Cerebellar cortex (tissue), 1 donor: ENCODE results near the gene COL4A3.
"Not testable (repeated sequence)": the region's sequence is repeated elsewhere in the genome, so short reads cannot be mapped to it uniquely, and the experiment has no call there.

Source experiments
- DNase-seq: peaks from one replicate; pipeline ENCODE4 v3.0.0-alpha.2; 2015; ENCODE audit warnings: low spot score

Gene COL4A3

DNA sequence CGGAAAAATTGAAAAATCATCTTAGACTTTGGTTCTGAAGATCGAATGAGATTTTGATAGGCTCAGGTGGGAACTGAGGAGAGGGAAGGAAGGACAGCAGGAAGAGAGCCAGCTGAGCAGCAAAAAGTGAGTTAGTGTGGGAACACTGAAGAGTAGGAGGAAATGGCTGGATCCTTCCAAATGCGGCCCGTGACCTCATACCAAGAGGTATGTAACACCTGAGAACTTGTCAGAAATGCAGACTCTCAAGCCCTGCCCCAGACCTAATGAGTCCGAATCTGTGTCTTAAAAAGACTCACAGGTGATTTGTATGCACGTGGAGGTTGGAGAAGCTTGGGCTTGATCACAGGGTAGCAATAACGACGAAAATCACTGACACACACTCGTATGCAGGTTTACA lies 42.0 kb downstream of the COL4A3 start:
- no peak for DNase-seq

DNA sequence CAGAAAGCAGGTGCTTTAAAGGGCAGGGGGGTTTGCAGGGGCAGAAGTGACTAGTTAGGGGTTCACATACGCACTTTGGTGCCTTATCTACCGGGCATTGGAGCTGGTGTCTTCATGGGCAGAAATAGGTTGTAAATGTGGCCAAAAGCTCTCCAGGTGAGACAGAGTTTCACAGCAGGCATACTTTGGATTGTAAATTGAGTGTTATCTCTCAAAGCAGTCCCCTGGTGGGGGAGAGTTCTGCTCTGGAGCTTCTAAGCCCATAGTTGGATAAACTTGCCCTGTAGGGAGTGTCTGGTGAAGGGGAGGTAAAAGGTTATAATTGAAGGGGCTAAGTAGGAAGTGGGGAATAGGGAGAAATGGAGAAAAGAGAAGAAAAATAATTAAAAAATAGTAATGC lies 43.1 kb downstream of the COL4A3 start:
- DNase-seq, result no peak

DNA sequence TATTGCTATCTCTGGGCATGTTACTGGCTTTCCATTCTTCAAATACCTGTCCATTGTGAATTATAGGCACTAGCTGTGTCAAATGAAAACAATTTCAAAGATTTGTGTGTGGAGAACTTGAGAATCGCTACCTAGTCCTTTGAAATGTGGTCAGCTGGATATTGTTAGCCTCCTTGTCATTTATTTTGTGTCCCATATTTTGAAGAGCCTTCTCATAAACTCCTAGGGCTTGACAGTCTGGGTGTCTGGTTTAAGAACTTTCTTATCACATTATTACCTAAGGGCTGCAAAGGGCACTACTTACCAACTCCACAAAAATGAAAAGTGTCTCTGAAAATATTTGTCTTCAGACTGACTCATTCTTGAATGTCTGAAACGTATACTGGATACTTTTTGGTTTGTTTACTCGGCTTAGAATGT lies 50.2 kb downstream of the COL4A3 start:
- no peak for DNase-seq

DNA sequence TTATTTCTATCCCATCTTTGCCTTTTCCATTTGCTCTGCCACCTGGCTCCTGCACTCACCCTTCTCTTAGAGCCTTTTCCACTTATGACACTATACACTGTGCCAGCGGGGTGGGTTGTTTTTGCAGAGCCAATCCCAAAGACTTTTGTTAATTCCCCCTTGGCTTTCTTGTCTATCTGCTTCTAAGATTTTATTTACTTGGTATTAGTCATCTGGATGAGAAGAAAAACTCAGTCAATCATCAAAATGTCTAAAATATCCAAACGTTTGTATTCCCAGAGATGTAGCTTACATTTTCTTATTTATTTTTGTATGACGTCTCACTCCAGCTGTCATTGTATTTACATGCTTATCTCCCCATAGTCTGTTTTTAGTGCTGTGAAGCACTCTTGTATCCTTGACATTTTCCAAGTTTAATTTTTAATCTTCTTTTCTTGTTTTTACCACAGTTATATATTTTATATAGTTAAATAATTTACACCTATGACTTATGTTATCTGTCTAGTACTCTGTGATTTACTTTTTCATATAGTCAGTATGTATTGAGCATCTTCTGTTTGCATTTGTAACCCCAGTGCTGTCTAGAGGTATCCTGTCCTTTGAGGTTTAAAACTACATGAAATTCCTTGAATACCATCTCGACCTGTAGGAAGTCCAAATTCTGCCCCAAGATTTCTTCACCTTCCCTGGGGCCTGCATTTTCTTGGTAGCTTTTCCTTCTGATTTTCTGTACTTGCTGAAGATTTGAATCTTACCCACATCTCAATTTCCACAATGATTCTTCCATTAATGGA lies 55.1 kb downstream of the COL4A3 start:
- DNase-seq, result no peak

DNA sequence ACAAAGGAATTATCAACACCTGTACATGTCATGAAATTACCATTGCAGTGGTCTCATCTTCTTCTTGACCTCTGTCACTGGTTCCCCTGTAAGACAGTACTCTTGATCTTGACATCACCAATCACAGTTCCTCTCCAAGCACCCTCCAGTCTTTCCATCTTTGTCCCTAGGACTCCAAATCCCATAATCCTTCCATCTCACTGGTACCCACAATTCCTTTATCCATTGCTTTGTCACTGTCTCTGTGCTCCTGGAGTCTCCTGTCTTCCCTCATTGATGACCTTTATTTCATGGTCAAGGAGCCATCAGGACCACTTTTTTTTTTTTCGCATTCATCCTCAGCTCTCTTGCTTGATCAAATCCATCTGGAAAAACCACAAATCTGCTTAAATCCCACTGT lies 56.7 kb downstream of the COL4A3 start:
- DNase-seq, result no peak

DNA sequence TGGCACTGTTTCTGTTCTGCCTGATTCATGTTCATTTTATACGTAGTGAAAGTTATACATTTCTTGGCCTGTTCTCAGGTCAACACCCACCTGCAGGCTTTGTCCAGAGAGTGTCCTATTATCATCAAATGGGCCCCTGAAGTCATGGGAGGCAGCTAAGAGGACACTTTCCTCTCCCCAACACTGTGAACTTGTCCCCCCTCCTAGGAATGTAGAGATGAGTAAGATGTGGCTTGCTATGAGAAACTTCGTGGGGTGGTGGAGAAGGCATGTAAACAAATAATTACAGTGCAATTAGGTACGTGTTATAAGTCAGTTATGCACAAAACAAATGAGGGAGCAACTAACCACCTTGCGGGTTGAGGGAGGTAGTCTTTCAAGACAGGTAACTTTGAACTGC lies 57.9 kb downstream of the COL4A3 start:
- DNase-seq, result no peak

DNA sequence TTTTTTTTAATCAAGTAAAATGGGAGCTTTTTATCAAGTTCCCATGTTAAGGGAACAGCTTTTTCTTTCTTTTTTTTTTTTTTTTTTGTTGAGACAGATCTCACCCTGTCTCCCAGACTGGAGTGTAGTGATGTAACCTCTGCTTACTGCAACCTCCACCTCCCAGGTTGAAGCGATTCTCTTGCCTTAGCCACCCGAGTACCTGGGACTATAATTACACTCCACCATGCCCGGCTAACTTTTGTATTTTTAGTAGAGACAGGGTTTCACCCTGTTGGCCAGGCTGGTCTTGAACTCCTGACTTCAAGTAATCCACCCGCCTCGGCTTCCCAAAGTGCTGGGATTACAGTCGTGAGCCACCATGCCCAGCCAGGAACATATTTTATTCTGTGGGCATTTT lies 61.2 kb downstream of the COL4A3 start:
- not testable (repeated sequence) for DNase-seq

DNA sequence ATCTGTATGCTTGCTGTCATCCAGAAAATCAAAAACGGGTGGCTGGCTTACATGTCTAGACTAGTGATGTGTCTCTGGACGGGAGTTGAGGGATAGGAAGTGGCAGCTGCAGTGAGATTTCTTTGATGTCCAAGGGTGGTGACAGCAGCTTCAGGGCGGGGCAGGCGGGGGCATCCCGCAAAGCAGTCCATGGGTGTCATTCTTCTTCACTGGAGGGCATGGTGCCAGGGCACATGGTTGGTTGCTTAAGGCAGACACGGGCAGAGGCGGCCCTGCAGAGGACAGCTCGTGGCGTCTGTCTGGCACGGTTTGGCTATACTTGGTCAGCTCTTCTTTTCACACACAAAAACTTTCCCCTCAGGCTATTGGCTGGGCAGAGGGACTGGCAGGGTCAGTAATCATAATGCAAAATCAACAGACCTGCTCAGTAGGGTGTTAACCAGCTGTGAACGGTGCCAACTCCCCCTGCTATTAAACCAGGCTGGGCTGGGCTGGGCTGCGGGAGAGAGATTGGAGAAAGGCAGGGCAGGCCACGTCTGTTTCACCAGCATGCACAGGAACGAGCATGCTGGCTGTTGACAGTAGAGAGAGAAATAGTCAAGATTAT lies 63.7 kb downstream of the COL4A3 start:
- DNase-seq, result no peak

DNA sequence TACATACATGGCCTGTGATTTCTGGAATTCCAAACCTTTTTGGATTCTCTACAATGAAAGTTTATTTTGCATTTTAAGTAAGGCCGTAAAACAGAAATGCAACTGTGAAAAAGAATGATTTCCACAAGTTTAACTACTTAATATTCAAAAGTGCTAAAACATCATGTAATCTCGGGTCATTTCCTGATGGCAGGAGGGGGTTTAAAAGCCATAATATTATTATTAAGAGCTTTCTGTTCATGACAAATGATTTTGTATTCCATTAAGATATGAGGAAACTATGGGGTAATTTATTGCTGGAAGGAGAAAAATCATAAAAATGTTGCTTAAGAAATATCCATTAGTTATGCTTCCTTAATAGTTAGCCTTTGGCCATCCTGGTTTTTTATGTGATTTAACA lies 65.7 kb downstream of the COL4A3 start:
- no peak for DNase-seq

DNA sequence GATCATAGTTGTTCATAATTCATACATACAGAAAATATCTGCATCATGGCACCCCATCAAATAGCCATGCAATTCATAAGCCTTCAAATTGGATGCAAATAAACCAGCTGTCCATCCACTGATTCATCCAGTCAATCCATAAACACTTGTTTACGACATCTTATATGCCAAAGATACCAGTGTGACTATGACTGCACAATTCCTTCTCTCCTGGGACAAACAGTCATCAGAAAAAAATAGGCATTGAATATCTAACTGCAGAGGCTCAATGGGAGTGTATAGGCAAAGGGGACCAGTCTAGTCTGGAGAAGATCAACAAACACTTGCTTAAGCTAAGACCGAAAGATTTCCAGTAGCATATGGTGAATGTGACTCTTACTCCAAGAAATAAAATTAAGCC lies 70.0 kb downstream of the COL4A3 start:
- no peak for DNase-seq

DNA sequence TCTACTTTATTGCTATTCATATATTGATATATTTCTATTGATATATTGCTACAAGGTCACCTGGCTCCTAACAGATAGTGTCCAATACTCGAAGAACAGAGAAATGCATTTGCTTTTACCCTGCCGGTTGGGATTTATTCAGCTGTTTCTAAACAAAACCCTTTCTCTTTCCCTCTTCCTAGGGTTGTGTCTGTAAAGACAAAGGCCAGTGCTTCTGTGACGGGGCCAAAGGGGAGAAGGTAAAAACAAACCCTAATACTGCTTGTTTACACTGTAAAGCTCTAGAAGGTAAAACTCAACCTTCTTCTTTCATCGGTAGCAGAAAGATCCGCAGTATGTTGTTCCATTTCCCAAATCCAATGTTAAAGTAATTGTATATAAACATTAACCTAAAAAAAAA lies 73.4 kb downstream of the COL4A3 start:
- DNase-seq, result no peak

DNA sequence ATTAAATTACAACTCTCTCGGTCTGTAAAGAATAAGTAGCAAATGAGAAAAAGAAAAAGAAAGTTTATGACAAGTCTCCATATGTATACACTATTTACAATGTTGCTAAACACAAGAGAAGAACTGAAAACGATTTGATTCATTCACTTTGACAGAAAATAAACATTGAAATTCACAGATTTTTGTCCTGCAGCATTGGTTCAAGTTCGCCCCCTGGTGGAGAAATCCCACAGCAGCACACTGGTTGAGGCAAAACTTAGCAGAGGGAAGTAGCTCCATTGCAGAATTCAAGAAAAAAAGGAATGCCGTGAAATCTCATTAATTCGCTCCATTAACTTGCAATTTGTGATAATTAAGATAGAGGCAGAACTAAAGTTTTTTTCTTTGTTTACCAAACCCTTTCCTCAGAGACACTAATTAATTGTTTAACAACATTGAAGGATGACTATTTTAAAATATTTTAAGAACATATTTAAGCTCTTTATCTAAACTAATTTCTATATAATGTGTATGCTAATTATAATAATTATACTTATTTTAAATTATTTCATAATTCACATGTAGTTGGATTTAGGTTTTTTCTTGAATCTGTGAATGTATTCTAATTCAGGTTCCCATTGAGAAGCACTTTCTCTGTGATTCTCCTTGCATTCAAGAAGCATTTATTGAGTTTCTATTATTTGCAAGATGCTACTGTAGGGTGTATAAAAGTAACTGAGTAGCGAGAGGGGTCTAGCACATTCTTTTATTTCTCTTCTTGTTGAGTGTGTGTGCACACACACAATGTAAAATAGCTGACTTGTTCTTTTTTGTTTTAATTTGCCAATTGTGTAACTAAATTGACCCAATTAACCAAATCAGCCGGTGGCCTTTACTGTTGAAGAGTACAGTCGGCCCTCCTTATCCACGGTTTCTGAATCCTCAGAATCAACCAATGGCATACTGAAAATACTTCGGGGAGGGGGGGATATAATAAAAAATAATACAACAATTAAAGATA lies 74.1 kb downstream of the COL4A3 start:
- peak; percentile 61 for DNase-seq

DNA sequence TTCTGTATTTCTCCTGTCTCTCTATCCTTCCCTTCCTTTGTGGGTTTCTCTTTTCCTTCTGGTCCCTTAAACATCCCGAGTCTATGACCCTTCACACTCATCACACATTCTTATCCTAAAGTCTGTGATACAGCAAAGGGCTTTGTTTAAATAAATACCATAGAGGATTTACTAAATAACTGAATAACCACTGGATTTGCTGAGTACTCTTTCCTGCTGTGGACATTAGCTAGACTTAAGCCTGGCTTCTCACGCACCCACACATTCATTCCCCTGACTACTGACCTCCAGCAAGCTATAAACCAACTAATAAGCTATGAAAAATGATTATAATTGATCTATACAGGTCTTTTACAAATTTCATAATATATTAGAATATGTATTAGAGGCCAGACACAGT lies 76.6 kb downstream of the COL4A3 start:
- no peak for DNase-seq

DNA sequence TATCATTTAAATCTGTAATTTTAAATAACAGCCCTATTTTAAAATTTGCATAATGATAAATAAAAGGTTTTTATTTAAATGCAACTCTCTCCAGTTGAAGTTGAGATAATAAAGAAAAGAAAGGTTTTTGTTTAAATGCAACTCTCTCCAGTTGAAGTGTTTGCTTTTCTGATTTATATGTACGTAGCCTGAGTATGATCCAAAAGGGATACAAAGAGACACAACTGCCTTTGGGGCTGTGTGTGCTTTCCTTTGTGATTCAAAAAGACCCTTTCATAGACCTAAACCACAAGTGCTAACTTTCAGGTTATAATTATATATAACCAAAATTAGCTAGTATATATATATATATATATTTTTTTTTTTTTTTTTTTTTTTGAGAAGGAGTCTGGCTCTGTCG lies 84.5 kb downstream of the COL4A3 start:
- no peak for DNase-seq

DNA sequence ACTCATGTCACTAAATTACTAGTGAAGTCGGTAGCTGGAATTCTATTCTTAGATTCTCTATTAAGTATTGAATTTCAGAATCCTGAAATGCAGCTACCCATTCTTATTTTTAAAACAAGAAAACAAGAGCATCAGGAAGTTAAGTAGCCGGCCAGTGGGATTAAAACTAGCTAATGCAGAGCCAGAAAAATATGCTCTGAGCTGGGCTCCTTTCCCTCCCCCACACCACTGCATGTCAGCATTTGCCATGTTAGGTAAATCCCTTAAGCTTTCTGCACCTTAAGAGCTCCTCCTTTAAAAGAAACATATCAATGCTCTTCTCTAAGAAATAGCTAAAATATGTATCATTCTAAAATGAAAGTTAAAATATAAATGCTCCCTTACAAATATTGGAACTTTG lies 88.4 kb downstream of the COL4A3 start:
- no peak for DNase-seq

DNA sequence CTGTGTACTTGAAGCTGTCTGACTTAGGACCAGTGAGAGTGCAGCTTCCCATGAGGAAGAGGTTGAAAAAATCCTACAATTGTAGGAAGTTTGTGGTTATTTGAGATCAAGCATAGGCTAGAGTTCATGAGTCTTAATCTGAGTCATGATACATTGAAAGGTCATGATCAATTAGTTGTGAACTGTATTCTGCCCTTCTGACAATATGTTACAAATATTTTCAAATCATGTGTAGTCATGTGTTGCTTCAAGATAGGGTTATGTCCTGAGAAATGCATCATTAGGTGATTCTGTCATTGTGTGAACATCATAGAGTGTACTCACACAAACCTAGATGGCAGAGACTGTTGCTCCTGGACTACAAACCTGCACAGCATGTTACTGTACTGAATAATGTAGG lies 92.2 kb downstream of the COL4A3 start:
- no peak for DNase-seq

DNA sequence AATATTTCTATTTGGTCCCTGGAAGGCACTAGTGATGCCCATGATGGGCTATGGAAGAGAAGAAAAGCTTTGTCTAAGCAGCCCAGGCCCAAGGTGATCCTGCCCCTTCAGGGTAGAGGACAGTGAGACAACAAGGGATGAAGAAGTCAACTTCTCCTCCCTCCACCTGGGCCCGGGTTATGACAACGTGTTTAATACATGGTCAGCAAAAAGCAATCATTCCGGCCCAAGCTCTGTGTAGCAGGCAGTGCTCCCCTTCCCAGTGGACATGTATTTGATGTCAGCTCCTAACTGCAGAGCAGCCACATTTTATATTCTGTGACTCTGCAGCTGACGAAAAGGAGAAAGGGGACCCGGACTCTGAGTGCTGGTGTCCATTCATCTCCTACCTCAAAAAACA lies 93.4 kb downstream of the COL4A3 start:
- no peak for DNase-seq

DNA sequence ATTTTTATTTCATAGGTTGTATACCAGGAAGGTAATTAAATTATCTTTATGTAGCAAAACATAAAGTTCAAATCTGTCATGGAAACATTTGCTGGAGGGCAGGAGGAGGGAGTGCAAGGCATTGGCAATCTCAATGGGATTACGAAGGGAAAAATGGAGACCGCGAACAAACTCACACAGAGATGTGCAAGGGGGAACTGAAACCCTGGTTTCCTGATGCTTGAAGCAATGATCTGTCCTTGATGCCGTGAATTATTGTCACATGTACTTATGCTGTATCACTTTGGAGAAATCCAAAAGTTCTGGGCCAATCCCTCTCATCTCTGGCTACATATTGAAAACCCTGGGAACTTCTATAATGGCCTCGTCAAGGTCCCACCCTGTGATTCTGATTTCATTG lies 95.6 kb downstream of the COL4A3 start:
- DNase-seq, result no peak

DNA sequence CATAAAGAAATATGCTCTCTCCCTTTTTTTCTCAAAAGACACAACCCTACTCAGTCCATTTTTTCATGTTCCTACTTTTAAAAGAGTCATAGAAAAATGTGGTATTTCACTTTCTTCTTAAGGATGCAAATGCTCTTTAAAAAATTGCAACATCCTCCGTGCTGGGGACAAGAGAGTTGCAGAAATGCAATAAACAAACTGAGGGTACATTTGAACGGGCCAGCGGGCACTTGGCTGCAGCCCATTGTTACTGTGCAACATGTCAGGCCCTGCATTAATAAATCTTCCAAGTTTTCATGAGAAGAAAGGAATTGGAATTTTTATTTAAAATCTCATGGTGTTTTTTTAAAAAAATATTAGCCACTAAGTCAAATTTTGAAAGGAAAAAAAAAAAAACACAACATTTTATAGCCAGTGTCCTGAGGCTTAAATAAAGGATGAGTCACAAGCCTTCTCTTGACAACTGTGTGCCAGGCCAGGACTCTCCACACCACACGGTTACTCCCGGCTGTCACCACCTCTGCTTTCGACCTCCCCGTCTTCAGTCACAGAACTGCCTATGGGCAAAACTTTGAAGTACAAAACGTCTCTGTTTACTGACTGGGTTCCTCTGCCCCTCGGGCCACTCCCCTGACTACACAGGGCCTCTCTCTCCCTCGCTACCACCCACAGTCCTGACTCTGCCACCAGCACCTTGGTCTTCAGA lies 103.1 kb downstream of the COL4A3 start:
- no peak for DNase-seq

DNA sequence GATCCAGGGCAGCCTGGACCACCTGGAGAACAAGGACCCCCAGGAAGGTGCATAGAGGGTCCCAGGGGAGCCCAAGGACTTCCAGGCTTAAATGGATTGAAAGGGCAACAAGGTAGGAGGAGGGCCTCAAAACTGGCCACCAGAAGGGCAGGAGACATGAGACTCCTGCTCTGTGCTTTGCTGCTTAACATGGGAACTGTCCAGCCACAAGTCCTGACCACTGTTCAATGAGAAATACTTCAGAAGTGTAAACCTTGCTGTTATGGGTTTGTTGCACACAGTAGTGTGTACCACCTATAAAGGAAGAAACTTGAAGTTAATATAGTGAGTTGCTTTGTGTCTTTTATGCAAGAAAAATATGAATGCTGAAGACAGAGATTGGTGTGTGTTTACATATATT lies 116.5 kb downstream of the COL4A3 start:
- no peak for DNase-seq

DNA sequence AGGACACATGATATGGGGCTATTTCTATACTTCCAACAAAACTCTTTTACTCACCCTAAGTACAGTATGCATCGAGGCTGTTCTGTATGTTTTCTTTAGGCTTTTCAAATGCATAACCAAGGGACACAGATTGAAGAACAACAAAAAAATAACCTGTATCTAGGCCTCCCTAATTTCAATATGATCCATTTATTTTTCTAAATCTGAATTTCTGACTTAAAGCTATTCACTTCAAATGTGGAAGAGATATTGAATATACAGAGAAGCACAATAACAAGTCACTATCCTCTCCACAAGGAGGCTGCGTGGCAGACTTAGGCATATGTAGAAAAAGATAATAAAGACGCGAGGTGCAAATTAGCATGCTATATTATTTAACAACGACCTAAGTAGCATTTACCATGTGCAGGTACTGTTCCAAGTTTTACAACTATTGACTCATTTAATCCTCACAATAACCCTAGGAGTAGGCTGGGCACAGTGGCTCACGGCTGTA lies 121.4 kb downstream of the COL4A3 start:
- DNase-seq, result no peak

DNA sequence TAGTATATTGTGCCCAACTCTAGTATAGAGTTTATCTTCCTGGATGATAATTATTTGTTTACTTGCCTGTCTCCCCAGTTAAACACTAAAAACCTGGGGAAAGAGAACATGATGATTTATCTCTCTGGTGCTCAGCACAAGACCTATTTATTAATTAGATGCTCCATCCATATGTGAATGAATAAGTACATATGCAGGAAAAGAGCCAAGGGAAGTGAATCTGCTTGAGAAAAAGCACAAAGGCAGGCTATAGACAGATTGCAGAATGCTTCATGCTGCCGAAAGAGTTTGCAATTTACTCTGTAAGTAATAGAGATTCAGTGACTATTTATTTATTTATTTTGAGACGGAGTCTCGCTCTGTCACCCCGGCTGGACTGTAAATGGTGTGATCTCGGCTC lies 123.3 kb downstream of the COL4A3 start:
- DNase-seq, result no peak
